Spleen (tissue), 11 donors: Measurements from ENCODE around the gene EXOC4. TPM values are rescaled to one million over a fixed set of nuclear protein-coding genes. Genes with fewer than 3 reads are reported as not detected.

Experiments
- DNase-seq: peaks from one replicate; pipeline ENCODE4 v3.0.0-alpha.2; 2020
- H3K27ac ChIP-seq, 8 donors: fragments of 200-600 bp; sonication (generic) in 7 of 8; 1 replicate in 4 of 8; 2 replicates in 4 of 8; pipeline versions ENCODE4 v1.5.0 to v1.8.0; 2016 to 2021; ENCODE audit warnings: inconsistent platforms in 4 of 8, mild to moderate bottlenecking in 4 of 8, moderate library complexity in 1 of 8
- H3K27me3 ChIP-seq, 7 donors: fragments of 200-600 bp; sonication (generic) in 6 of 7; replicated peaks in 1 of 7; 1 replicate in 4 of 7; 2 replicates in 3 of 7; pipeline versions ENCODE4 v1.5.0 to v1.8.0; 2016 to 2021; ENCODE audit warnings: inconsistent platforms in 3 of 7, mild to moderate bottlenecking in 1 of 7
- H3K36me3 ChIP-seq, 6 donors: fragments of 200-600 bp; sonication (generic) in 5 of 6; 1 replicate in 4 of 6; 2 replicates in 2 of 6; pipeline versions ENCODE4 v1.5.0 to v1.8.0; 2016 to 2021; ENCODE audit warnings: inconsistent platforms in 2 of 6
- H3K4me1 ChIP-seq, 6 donors: fragments of 200-600 bp; sonication (generic) in 5 of 6; 1 replicate in 3 of 6; 2 replicates in 3 of 6; pipeline versions ENCODE4 v1.5.0 to v1.8.0; 2016 to 2021; ENCODE audit warnings: inconsistent platforms in 3 of 6
- H3K4me3 ChIP-seq, 8 donors: fragments of 200-600 bp; sonication (generic) in 7 of 8; 1 replicate in 4 of 8; 2 replicates in 4 of 8; pipeline versions ENCODE4 v1.5.0 to v1.8.0; 2016 to 2021; ENCODE audit warnings: inconsistent platforms in 4 of 8, mild to moderate bottlenecking in 4 of 8, moderate library complexity in 2 of 8
- H3K9me3 ChIP-seq, 8 donors: fragments of 200-600 bp; sonication (generic) in 7 of 8; 1 replicate in 4 of 8; 2 replicates in 4 of 8; pipeline versions ENCODE4 v1.5.0 to v1.8.0; 2016 to 2021; ENCODE audit warnings: inconsistent platforms in 4 of 8
- POLR2A ChIP-seq, 3 donors: fragments of 450-650 bp; IDR thresholded peaks; one replicate each; pipeline ENCODE4 v1.5.1; 2017; ENCODE audit warnings: antibody characterized with exemption in 3 of 3, mild to moderate bottlenecking in 1 of 3
- POLR2AphosphoS5 ChIP-seq, 3 donors: sonication (generic); formaldehyde crosslinking; IDR thresholded peaks; one replicate each; pipeline ENCODE4 v1.5.1; 2017; ENCODE audit warnings: antibody characterized with exemption in 3 of 3
- WGBS, 5 donors: extraction: QIAGEN DNeasy Blood & Tissue Kit in 3 of 5; methylation state at CpG; one replicate each; pipeline versions ENCODE4 v1.1.5 to v1.1.7; 2013 to 2018; 5-methylcytosine and 5-hydroxymethylcytosine counted together
- intact Hi-C: fragments of 100-400 bp; cut with DNase I; formaldehyde crosslinking; loops from one replicate; pipeline ENCODE4 v1.15.0; 2023; ENCODE audit warnings: low total_unique reads
- polyA plus RNA-seq, 3 donors: library from polyadenylated mRNA; stranded (reverse); fragments of 200-250 nt; gene quantifications; one replicate each; pipeline ENCODE4 v1.2.1, GENCODE V29; 2013
- total RNA-seq, 7 donors: library from RNA; depleted of rRNA in 3 of 7; stranded (reverse); fragments of >200 nt in 3 of 7; fragmentation: NEBNext Ultra II Directional in 4 of 7; extraction: Animal tissue kit (Norgen Biotek cat#: 25700) in 4 of 7; gene quantifications; one replicate each; pipeline versions ENCODE4 v1.1.0 to v1.2.1, GENCODE V29; 2016 to 2021
- TF ChIP-seq, protein P1 (sequence below), 11 experiments: fragments of 200-600 bp in 7 of 11; fragments of 450-650 bp in 4 of 11; sonication (generic) in 4 of 11; IDR thresholded peaks in 8 of 11; conservative IDR thresholded peaks in 3 of 11; 1 replicate in 7 of 11; 2 replicates in 4 of 11; pipeline versions ENCODE4 v1.4.0 to v1.8.0; 2016 to 2021; ENCODE audit warnings: antibody characterized with exemption in 11 of 11, inconsistent platforms in 4 of 11, mild to moderate bottlenecking in 1 of 11
- donor health status: healthy with polysubstance abuse.
- donor health status: DM: no; HTN: no; CAD: no; lungs with moderate emphysema.
- donor health status: DM: no; HTN: no; CAD: no.
- donor health status: Bipolar disorder and iron deficiency.
- donor health status: healthy.
- donor health status: DM: no; HTN: no; CAD: no.
- donor health status: DM: yes; HTN: yes; CAD: no.

Gene EXOC4
- total and polyA plus RNA-seq, 10 donors: 14.1 to 138 (median 102) TPM

DNA sequence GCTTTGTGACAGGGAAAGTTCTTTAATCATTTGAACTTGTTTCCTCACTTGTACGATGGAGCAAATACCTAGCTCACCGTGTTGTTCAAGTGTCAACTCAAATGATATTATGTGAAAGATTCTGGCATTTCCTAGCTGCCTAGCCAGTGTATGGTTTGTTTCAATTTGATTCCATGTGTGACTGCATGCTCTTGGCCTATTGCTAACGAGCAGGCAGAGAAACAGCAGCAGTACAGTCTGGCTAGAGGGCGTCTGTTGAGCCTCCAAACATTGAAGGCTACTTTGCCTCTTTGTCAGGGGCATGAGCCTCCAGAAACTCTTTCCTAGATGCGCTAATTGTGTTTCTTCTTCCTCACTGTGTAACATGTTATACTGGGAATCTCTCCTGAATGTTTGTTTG, 417.4 kb downstream of the EXOC4 start:
- DNase-seq: no peak
- WGBS, 5 donors: 93 to 95% (median 95%) methylated on average over 5 of the region's 5 CpGs
- no peaks in the 10 kb centered on the region for H3K9me3 ChIP-seq
- no peaks in the 10 kb centered on the region for H3K27me3 ChIP-seq
- TF ChIP-seq POLR2A (IDR thresholded peaks at IDR 0.05): no peak
- TF ChIP-seq, protein P1, sequence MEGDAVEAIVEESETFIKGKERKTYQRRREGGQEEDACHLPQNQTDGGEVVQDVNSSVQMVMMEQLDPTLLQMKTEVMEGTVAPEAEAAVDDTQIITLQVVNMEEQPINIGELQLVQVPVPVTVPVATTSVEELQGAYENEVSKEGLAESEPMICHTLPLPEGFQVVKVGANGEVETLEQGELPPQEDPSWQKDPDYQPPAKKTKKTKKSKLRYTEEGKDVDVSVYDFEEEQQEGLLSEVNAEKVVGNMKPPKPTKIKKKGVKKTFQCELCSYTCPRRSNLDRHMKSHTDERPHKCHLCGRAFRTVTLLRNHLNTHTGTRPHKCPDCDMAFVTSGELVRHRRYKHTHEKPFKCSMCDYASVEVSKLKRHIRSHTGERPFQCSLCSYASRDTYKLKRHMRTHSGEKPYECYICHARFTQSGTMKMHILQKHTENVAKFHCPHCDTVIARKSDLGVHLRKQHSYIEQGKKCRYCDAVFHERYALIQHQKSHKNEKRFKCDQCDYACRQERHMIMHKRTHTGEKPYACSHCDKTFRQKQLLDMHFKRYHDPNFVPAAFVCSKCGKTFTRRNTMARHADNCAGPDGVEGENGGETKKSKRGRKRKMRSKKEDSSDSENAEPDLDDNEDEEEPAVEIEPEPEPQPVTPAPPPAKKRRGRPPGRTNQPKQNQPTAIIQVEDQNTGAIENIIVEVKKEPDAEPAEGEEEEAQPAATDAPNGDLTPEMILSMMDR (IDR thresholded peaks at IDR 0.05 in 8 of 11, conservative IDR thresholded peaks at IDR 0.05 in 3 of 11): no peak
- no peak for TF ChIP-seq POLR2AphosphoS5 (IDR thresholded peaks at IDR 0.05)
- no peak overlapping the region for H3K4me3 ChIP-seq
- intact Hi-C loops: no loop called here
- no peaks in the 10 kb centered on the region for H3K4me1 ChIP-seq
- H3K27ac ChIP-seq: no peak overlapping the region
- H3K36me3 ChIP-seq: no peaks in the 10 kb centered on the region

DNA sequence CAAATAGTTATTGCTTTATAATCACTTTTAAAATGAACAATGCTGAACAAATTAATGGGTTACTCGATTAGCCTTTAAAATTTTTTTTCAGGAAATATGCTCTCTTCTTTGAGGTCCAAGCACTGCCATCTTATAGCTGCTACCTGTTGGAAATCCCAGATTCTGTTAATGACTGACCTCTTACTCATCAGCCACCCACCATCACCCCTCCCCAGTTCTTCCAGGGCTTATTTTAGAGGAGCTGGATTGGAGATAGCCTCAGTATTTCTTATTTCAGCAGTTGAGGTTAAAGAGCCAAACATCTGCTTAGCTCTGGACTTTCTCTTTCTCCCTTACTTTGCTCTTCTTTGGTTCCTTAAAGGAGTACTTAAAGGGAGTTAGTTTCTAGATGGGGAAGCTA, 420.0 kb downstream of the EXOC4 start:
- no peak for DNase-seq
- Histone ChIP-seq H3K9me3 (no peaks in the 10 kb centered on the region), H3K36me3 (no peaks in the 10 kb centered on the region), H3K4me1 (no peaks in the 10 kb centered on the region), H3K27ac (no peak overlapping the region), H3K27me3 (no peaks in the 10 kb centered on the region), H3K4me3 (no peak overlapping the region)
- no peak for TF ChIP-seq POLR2A (IDR thresholded peaks at IDR 0.05)
- TF ChIP-seq, protein P1 (IDR thresholded peaks at IDR 0.05 in 8 of 11, conservative IDR thresholded peaks at IDR 0.05 in 3 of 11): no peak
- TF ChIP-seq POLR2AphosphoS5 (IDR thresholded peaks at IDR 0.05): no peak
- intact Hi-C loops: no loop called here
- WGBS, 5 donors: 94 to 100% (median 97%) methylated on average over 1 of the region's 1 CpG

DNA sequence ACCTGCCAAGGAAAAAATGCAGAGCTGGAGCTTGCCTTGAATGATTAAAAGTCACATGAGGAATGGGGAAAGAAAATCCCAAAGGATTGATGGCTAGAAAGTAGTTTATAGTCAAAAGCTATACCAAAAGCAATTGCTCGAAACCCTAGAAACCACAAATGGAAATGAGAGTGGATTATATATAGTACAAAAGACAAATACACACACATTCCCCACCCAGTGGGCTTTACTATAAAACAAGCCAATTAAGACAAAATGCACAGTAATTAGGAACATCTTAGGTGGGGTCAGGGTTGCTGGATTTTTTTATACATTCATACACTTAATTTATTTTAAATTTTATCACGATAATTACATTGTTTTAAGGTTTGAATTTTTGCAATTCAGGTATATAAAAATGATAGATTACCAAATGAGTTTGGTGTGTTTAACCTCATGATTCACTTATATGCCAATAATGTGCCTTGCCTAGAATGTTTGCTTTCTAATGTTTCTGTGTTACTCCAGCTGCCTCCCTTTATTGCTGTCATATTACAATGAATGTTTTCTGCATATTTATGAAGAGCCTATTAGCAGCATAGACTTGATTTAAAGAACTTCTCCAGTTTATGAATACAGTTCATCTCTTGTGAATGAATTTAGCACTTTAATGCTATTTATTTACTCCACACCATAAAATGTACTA, 421.3 kb downstream of the EXOC4 start:
- Histone ChIP-seq H3K4me3 (no peak overlapping the region), H3K9me3 (no peaks in the 10 kb centered on the region), H3K4me1 (no peaks in the 10 kb centered on the region), H3K27ac (no peak overlapping the region), H3K36me3 (no peaks in the 10 kb centered on the region), H3K27me3 (no peaks in the 10 kb centered on the region)
- WGBS, 5 donors: 89 to 92% (median 91%) methylated on average over 2 of the region's 2 CpGs
- DNase-seq: no peak
- TF ChIP-seq, protein P1 (IDR thresholded peaks at IDR 0.05 in 8 of 11, conservative IDR thresholded peaks at IDR 0.05 in 3 of 11): no peak
- no peak for TF ChIP-seq POLR2AphosphoS5 (IDR thresholded peaks at IDR 0.05)
- TF ChIP-seq POLR2A (IDR thresholded peaks at IDR 0.05): no peak
- intact Hi-C loops: no loop called here

DNA sequence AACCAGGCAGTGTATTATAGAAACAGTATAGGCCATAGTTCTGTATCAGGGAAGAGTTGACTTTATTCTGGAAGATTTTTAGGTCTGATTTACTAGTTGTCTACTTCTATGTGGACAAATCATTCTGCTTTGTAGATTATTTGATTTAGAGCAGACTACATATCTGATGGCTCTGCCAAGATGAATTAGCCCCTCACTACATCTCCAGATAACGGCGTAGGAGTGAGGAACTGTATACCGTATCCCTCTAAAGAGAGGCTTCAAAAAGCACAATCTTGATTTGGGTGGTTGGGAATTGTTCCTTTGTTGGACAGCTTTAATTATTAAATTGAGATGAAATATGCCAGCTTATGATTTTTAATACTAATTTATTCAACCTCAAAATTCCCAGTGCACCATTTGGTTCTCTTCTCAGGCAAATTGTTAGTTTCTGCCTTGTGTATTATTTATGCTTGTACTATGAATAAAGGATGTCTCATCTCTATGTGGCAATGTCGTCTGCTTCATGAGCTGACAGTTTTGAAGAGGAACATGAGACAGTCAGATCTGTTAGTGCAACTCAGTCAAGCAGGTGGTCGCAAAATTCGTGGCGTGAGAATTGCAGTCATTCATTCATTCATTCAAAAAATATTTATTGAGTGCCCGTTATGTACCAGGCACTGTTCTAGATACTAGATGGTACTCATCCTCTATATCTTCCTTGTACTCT, 422.8 kb downstream of the EXOC4 start:
- H3K4me1 ChIP-seq: no peaks in the 10 kb centered on the region
- no peak for TF ChIP-seq POLR2AphosphoS5 (IDR thresholded peaks at IDR 0.05)
- H3K4me3 ChIP-seq: no peak overlapping the region
- H3K9me3 ChIP-seq: no peaks in the 10 kb centered on the region
- no peak for DNase-seq
- H3K27me3 ChIP-seq: no peaks in the 10 kb centered on the region
- intact Hi-C loops: no loop called here
- WGBS, 5 donors: 86 to 98% (median 93%) methylated on average over 8 of the region's 8 CpGs
- H3K36me3 ChIP-seq: peaks cover 0 to 7% (median 0%) of the 10 kb centered on the region in 6 donors
- no peak overlapping the region for H3K27ac ChIP-seq
